ENCODE measurements around the gene CREG2. TPM values are rescaled to one million over a fixed set of nuclear protein-coding genes. Genes with fewer than 3 reads are reported as not detected.

Gene CREG2
- total RNA-seq, 3 donors from 2014 or later = under 0.01 TPM; not detected in 2

- no peaks in the 10 kb centered on the region for H3K36me3 ChIP-seq
- no peak for DNase-seq (ENCODE audit: low spot score in 2 of 2)
- intact Hi-C loops (cut with DNase I; ENCODE audit: low total_unique reads) = no loop called here
- H3K27me3 ChIP-seq = no peaks in the 10 kb centered on the region
- H3K27ac ChIP-seq = no peak overlapping the region
- H3K9me3 ChIP-seq = no peaks in the 10 kb centered on the region
- no peak overlapping the region for H3K4me3 ChIP-seq
- H3K4me1 ChIP-seq = no peaks in the 10 kb centered on the region
- TF ChIP-seq, protein P1, sequence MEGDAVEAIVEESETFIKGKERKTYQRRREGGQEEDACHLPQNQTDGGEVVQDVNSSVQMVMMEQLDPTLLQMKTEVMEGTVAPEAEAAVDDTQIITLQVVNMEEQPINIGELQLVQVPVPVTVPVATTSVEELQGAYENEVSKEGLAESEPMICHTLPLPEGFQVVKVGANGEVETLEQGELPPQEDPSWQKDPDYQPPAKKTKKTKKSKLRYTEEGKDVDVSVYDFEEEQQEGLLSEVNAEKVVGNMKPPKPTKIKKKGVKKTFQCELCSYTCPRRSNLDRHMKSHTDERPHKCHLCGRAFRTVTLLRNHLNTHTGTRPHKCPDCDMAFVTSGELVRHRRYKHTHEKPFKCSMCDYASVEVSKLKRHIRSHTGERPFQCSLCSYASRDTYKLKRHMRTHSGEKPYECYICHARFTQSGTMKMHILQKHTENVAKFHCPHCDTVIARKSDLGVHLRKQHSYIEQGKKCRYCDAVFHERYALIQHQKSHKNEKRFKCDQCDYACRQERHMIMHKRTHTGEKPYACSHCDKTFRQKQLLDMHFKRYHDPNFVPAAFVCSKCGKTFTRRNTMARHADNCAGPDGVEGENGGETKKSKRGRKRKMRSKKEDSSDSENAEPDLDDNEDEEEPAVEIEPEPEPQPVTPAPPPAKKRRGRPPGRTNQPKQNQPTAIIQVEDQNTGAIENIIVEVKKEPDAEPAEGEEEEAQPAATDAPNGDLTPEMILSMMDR (IDR thresholded peaks at IDR 0.05) = no peak
- TF ChIP-seq POLR2AphosphoS5 (IDR thresholded peaks at IDR 0.05) (no peak), POLR2A (IDR thresholded peaks at IDR 0.05) (no peak)
These were observed 39.5 kb upstream of the CREG2 start for GRCh38 chr2:101426822-101427221.

DNA sequence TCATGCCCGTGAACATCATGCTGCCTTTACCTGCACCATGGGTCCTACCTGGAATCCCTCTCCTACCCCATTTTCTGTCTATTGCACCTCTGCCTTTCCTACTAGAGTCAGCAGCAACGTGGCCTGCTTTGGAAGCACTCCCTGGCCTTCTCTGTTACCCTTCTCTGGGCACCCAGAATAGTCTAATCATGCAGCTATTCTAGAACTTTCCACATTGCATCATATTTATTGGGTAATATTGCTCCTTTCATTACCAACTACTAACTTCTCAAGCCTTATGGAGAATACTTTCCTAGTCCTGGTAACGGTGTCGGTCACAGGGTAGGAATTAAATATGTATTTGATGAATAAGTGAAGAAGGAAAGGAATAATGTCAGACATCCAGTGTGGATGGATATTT is 33.3 kb upstream of the CREG2 start:
- H3K4me3 ChIP-seq = no peak overlapping the region
- no peaks in the 10 kb centered on the region for H3K36me3 ChIP-seq
- TF ChIP-seq POLR2A (IDR thresholded peaks at IDR 0.05) (no peak), POLR2AphosphoS5 (IDR thresholded peaks at IDR 0.05) (no peak)
- TF ChIP-seq, protein P1 (IDR thresholded peaks at IDR 0.05) = no peak
- no peak overlapping the region for H3K27ac ChIP-seq
- no peaks in the 10 kb centered on the region for H3K27me3 ChIP-seq
- DNase-seq (ENCODE audit: low spot score in 2 of 2) = no peak
- intact Hi-C loops (cut with DNase I; ENCODE audit: low total_unique reads) = no loop called here
- H3K9me3 ChIP-seq = no peaks in the 10 kb centered on the region
- no peaks in the 10 kb centered on the region for H3K4me1 ChIP-seq

DNA sequence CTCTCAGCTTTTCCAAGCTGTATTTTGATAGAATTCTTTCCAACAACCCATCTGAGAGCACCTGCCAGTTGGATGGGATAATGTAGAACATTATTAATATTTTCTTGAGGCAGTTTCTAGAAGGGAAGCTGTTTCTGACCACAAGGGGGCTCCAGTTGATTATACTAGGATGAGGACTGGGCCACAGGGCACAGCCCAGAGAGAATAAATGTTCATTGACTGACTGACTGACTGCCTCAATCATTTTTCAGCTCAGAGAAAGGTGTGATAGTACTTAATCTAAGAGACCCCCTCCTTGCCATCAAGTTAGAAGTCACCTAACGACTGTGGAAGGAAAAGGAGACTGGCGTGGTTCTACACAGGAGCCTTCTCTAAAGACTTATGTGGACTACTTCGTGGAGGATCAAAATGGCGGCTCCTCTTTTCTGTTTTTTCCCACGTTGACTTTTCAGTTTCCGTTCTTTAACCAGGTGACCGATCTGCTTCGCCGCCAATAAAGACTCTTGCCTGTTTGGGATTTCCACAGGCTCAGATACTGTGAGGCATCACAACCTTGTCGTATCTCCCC is 31.9 kb upstream of the CREG2 start:
- intact Hi-C loops (cut with DNase I; ENCODE audit: low total_unique reads) = no loop called here
- DNase-seq (ENCODE audit: low spot score in 2 of 2) = peak in 1 of 2 donors; percentile 31
- H3K4me3 ChIP-seq = no peak overlapping the region
- TF ChIP-seq POLR2A (IDR thresholded peaks at IDR 0.05) (no peak), POLR2AphosphoS5 (IDR thresholded peaks at IDR 0.05) (no peak)
- TF ChIP-seq, protein P1 (IDR thresholded peaks at IDR 0.05) = peak in 2 of 3 donors; percentile 47 to 69
- no peaks in the 10 kb centered on the region for H3K9me3 ChIP-seq
- no peaks in the 10 kb centered on the region for H3K4me1 ChIP-seq
- H3K36me3 ChIP-seq = no peaks in the 10 kb centered on the region
- H3K27me3 ChIP-seq = no peaks in the 10 kb centered on the region
- no peak overlapping the region for H3K27ac ChIP-seq

DNA sequence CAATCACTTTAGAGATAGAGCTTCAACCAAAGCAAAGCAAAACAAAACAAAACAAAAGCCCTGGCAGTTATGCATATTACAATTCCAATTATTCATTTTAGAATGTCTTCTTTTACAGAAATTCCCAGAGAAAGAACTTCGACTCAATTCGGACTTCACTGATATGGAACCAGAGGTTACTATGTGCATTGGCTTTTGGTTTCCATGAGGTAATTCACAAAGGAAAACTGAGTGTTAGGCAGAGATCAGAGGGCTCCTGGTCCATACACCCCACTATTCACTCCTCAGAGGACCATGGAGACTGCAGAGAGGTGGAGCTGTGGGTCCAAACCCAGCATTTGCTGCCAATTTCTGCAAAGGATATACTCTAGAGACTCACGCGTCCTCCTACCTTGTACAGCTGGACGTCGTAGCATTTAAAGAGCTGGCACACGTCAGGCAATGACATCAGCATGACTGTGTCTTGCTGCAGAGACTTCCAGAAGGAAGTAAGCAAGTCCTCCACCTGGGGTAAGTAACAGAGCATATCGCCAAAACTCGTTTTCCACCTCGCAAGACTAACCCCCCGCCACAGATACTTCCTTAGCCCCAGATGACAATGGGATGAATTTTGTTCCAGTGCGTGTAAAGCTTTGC is 31.3 kb upstream of the CREG2 start:
- Histone ChIP-seq H3K27ac (no peak overlapping the region), H3K27me3 (no peaks in the 10 kb centered on the region), H3K4me3 (no peak overlapping the region), H3K9me3 (no peaks in the 10 kb centered on the region), H3K4me1 (no peaks in the 10 kb centered on the region), H3K36me3 (no peaks in the 10 kb centered on the region)
- TF ChIP-seq, protein P1 (IDR thresholded peaks at IDR 0.05) = no peak
- TF ChIP-seq POLR2A (IDR thresholded peaks at IDR 0.05) = no peak
- TF ChIP-seq POLR2AphosphoS5 (IDR thresholded peaks at IDR 0.05) = no peak
- no peak for DNase-seq (ENCODE audit: low spot score in 2 of 2)
- intact Hi-C loops (cut with DNase I; ENCODE audit: low total_unique reads) = no loop called here

DNA sequence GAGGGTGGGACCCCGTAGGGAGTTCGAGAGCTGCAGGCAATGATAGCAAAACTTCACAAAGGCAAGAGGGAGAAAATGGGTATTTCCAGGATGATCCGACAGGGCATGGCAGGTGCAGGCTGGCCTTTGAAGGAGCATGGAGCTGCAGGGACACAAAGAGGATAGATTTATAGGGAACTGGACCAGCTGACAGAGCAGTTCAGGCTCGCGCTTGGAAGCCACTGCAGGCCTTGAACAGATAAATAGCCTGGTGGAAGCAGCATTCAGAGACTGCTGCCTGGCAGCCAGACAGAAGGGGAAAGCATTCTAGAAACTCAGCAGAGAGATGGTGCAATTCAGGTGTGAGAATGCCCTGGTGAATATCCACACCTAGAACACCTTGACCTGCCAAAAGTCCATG is 29.3 kb upstream of the CREG2 start:
- Histone ChIP-seq H3K4me1 (no peaks in the 10 kb centered on the region), H3K36me3 (no peaks in the 10 kb centered on the region), H3K4me3 (no peak overlapping the region), H3K27me3 (no peaks in the 10 kb centered on the region), H3K27ac (no peak overlapping the region), H3K9me3 (no peaks in the 10 kb centered on the region)
- intact Hi-C loops (cut with DNase I; ENCODE audit: low total_unique reads) = no loop called here
- TF ChIP-seq POLR2A (IDR thresholded peaks at IDR 0.05) (no peak), POLR2AphosphoS5 (IDR thresholded peaks at IDR 0.05) (no peak)
- TF ChIP-seq, protein P1 (IDR thresholded peaks at IDR 0.05) = no peak
- DNase-seq (ENCODE audit: low spot score in 2 of 2) = no peak
